CD14-positive monocyte (primary cell): ENCODE results near the gene RAB35. TPM values are rescaled to one million over a fixed set of nuclear protein-coding genes. Genes with fewer than 3 reads are reported as not detected.

Experiments used
- DNase-seq, 3 donors: peaks; one replicate each; pipeline ENCODE4 v3.0.0-alpha.2; 2011 to 2022
- H2AFZ ChIP-seq: 2 replicates; pipeline ENCODE4 v1.6.0; 2012; ENCODE audit warnings: mild to moderate bottlenecking, low read depth, low read length, inconsistent platforms; ENCODE audit not compliant: insufficient read depth, poor library complexity, severe bottlenecking
- H3K27ac ChIP-seq, 2 donors: 1 replicate in 1 of 2; 2 replicates in 1 of 2; pipeline ENCODE4 v1.5.1; 2012 to 2013; ENCODE audit warnings: low read length in 2 of 2, control low read depth in 1 of 2, inconsistent platforms in 1 of 2, low read depth in 1 of 2, mild to moderate bottlenecking in 1 of 2
- H3K27me3 ChIP-seq, 2 donors: one replicate each; pipeline versions ENCODE4 v1.6.0 to v1.6.1; 2011 to 2013; ENCODE audit warnings: low read length in 2 of 2; ENCODE audit not compliant: control insufficient read depth in 2 of 2, insufficient read depth in 2 of 2
- H3K36me3 ChIP-seq, 2 donors: replicated peaks in 1 of 2; 1 replicate in 1 of 2; 2 replicates in 1 of 2; pipeline versions ENCODE4 v1.5.1 to v1.6.1; 2012 to 2013; ENCODE audit warnings: low read length in 2 of 2, control low read depth in 1 of 2, inconsistent platforms in 1 of 2, mild to moderate bottlenecking in 1 of 2; ENCODE audit not compliant: insufficient read depth in 2 of 2, control insufficient read depth in 1 of 2
- H3K4me1 ChIP-seq, 2 donors: 1 replicate in 1 of 2; 2 replicates in 1 of 2; pipeline versions ENCODE4 v1.5.1 to v1.6.1; 2012 to 2013; ENCODE audit warnings: low read length in 2 of 2, control low read depth in 1 of 2, inconsistent platforms in 1 of 2, mild to moderate bottlenecking in 1 of 2, moderate library complexity in 1 of 2; ENCODE audit not compliant: insufficient read depth in 2 of 2, control insufficient read depth in 1 of 2
- H3K4me2 ChIP-seq: replicated peaks from 2 replicates; pipeline ENCODE3; 2012; ENCODE audit warnings: low read length, moderate library complexity, mild to moderate bottlenecking; ENCODE audit not compliant: poor library complexity, severe bottlenecking; ENCODE audit errors: extremely low read depth
- H3K4me3 ChIP-seq, 3 experiments: fragments of 200-600 bp in 1 of 3; sonication (generic) in 1 of 3; replicated peaks in 1 of 3; 1 replicate in 2 of 3; 2 replicates in 1 of 3; pipeline ENCODE4 v1.5.1; 2011 to 2013; ENCODE audit warnings: low read length in 3 of 3, mild to moderate bottlenecking in 3 of 3, control low read depth in 2 of 3, low read depth in 2 of 3, inconsistent platforms in 1 of 3, moderate library complexity in 1 of 3
- H3K79me2 ChIP-seq: 2 replicates; pipeline ENCODE4 v1.6.0; 2012; ENCODE audit warnings: mild to moderate bottlenecking, control low read depth, inconsistent platforms, low read length, moderate library complexity; ENCODE audit not compliant: insufficient read depth
- H3K9ac ChIP-seq: 2 replicates; pipeline ENCODE4 v1.6.0; 2017; ENCODE audit warnings: low read length, mild to moderate bottlenecking; ENCODE audit not compliant: insufficient read depth, poor library complexity, severe bottlenecking
- H3K9me3 ChIP-seq, 2 donors: replicated peaks in 1 of 2; 1 replicate in 1 of 2; 2 replicates in 1 of 2; pipeline versions ENCODE4 v1.5.1 to v1.6.1; 2012 to 2013; ENCODE audit warnings: low read length in 2 of 2, control low read depth in 1 of 2; ENCODE audit not compliant: control insufficient read depth in 1 of 2, insufficient read depth in 1 of 2
- H4K20me1 ChIP-seq: 2 replicates; pipeline ENCODE4 v1.6.0; 2012; ENCODE audit warnings: mild to moderate bottlenecking, low read length, control low read depth, moderate library complexity; ENCODE audit not compliant: insufficient read depth
- H3K27ac Mint-ChIP-seq, 7 donors: one replicate each; pipeline ENCODE4 v1.8.0; 2020; ENCODE audit warnings: mild to moderate bottlenecking in 7 of 7, mixed read lengths in 7 of 7, moderate library complexity in 6 of 7, inconsistent platforms in 2 of 7
- H3K27me3 Mint-ChIP-seq, 3 donors: one replicate each; pipeline ENCODE4 v1.8.0; 2021 to 2022; ENCODE audit warnings: low read depth in 3 of 3, mild to moderate bottlenecking in 3 of 3, mixed read lengths in 3 of 3, moderate library complexity in 3 of 3, inconsistent platforms in 1 of 3
- H3K36me3 Mint-ChIP-seq, 2 donors: one replicate each; pipeline ENCODE4 v1.8.0; 2020; ENCODE audit warnings: mixed read lengths in 2 of 2, inconsistent platforms in 1 of 2, mild to moderate bottlenecking in 1 of 2
- H3K4me1 Mint-ChIP-seq: one replicate; pipeline ENCODE4 v1.8.0; 2020; ENCODE audit warnings: mild to moderate bottlenecking, mixed read lengths
- H3K4me3 Mint-ChIP-seq, 2 donors: one replicate each; pipeline ENCODE4 v1.8.0; 2020; ENCODE audit warnings: mild to moderate bottlenecking in 2 of 2, mixed read lengths in 2 of 2, moderate library complexity in 1 of 2
- H3K9me3 Mint-ChIP-seq, 7 donors: one replicate each; pipeline ENCODE4 v1.8.0; 2020 to 2022; ENCODE audit warnings: mixed read lengths in 7 of 7, mild to moderate bottlenecking in 6 of 7, moderate library complexity in 6 of 7, inconsistent platforms in 2 of 7
- WGBS: methylation state at CpG from one replicate; pipeline ENCODE4 v1.1.5; 2013; ENCODE audit warnings: missing lambda C conversion rate; ENCODE audit not compliant: insufficient coverage; 5-methylcytosine and 5-hydroxymethylcytosine counted together
- intact Hi-C, 2 donors: fragments of 100-400 bp; cut with micrococcal nuclease; formaldehyde crosslinking; loops; one replicate each; pipeline versions ENCODE4 v1.15.0 to v1.15.1; 2023
- polyA plus RNA-seq, 3 donors: library from polyadenylated mRNA; depleted of rRNA in 1 of 3; unstranded in 2 of 3; stranded (reverse) in 1 of 3; fragments of 300-500 nt in 2 of 3; fragments of >200 nt in 1 of 3; fragmentation: Illumina TruSeq in 2 of 3; gene quantifications; 1 replicate in 2 of 3; 2 replicates in 1 of 3; pipeline ENCODE4 v1.2.3, GENCODE V29; 2012 to 2021
- TF ChIP-seq, protein P1 (sequence below): fragments of 200-600 bp; IDR thresholded peaks from one replicate; pipeline ENCODE4 v1.8.0; 2022; ENCODE audit warnings: antibody characterized with exemption, mild to moderate bottlenecking

The RAB35 gene
- polyA plus RNA-seq, 3 donors, result 20.4 to 27.3 (median 21.6) TPM

DNA sequence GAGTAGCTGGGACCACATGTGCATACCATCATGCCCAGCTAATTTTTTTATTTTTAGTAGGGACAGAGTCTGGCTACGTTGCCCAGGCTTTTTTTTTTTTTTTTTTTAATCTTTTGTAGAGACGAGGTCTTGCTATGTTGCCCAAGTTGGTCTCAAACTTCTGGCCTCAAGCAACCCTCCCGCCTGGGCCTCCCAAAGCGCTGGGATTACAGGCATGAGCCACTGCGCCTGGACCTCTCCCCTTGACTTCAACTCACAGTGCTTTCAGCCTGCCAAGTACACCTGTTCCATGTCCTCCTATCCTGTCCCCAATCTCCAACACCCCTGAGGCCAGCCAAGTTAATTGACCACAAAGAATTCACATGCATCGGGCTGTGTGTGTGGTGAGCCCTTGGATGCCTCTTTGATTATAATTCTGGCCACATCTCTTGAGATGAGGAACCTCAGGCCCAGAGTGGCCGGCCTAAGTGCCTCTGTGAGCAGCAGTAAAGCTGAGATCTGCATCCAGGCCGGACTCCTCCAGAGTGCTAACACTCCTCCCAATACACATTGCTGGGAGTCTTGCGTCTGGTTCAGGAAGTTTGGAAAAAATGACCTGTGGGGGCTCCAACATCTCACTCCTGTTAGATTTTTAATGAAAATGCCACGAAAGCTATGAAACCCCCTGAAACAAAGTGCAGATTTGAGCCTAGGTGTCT lies 6.8 kb downstream of the RAB35 start:
- no peak overlapping the region for H3K4me3 Mint-ChIP-seq
- Histone ChIP-seq H3K4me3 (no peak overlapping the region), H3K36me3 (peaks cover 24 to 50% of the 10 kb centered on the region in 2 donors), H2AFZ (no peak overlapping the region), H3K79me2 (peaks cover 88% of the 10 kb centered on the region), H3K27ac (peak overlapping the region in 1 of 2 donors; percentile 71), H3K4me1 (peaks cover 32 to 36% of the 10 kb centered on the region in 2 donors), H4K20me1 (peaks cover 100% of the 10 kb centered on the region), H3K4me2 (no peak overlapping the region), H3K9me3 (no peaks in the 10 kb centered on the region), H3K27me3 (no peaks in the 10 kb centered on the region), H3K9ac (no peak overlapping the region)
- 100% methylated on average over 3 of the region's 10 CpGs for WGBS
- H3K27ac Mint-ChIP-seq, result peak overlapping the region in 6 of 7 donors; percentile 44 to 87 (median 64)
- no peaks in the 10 kb centered on the region for H3K27me3 Mint-ChIP-seq
- peaks cover 45% of the 10 kb centered on the region for H3K4me1 Mint-ChIP-seq
- TF ChIP-seq, protein P1, sequence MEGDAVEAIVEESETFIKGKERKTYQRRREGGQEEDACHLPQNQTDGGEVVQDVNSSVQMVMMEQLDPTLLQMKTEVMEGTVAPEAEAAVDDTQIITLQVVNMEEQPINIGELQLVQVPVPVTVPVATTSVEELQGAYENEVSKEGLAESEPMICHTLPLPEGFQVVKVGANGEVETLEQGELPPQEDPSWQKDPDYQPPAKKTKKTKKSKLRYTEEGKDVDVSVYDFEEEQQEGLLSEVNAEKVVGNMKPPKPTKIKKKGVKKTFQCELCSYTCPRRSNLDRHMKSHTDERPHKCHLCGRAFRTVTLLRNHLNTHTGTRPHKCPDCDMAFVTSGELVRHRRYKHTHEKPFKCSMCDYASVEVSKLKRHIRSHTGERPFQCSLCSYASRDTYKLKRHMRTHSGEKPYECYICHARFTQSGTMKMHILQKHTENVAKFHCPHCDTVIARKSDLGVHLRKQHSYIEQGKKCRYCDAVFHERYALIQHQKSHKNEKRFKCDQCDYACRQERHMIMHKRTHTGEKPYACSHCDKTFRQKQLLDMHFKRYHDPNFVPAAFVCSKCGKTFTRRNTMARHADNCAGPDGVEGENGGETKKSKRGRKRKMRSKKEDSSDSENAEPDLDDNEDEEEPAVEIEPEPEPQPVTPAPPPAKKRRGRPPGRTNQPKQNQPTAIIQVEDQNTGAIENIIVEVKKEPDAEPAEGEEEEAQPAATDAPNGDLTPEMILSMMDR, result no peak
- H3K36me3 Mint-ChIP-seq, result peaks cover 45 to 76% of the 10 kb centered on the region in 2 donors
- intact Hi-C loops, result no loop called here
- H3K9me3 Mint-ChIP-seq, result no peaks in the 10 kb centered on the region
- no peak for DNase-seq

DNA sequence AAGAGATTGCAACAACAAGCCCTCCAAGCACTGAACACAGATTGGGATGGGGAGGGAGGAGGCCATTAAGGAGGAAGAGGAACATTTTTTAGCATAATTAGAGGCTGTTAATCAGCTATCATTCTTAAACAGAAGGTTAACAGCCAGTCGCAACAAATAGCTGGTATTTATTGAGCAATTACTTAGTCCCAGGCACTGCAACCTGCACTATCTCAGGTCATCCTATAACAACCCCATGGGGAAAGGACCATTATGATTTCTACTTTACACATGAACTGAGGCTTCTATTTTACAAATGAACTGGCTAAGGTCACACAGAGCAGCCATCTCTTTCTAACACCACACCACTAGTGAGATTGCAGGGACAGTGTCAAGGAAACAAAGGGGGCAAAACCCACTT lies 10.4 kb downstream of the RAB35 start:
- peaks cover 55 to 75% of the 10 kb centered on the region in 2 donors for H3K36me3 ChIP-seq
- Mint-ChIP-seq H3K36me3 (peaks cover 58 to 78% of the 10 kb centered on the region in 2 donors), H3K4me1 (peaks cover 25% of the 10 kb centered on the region), H3K27ac (peak overlapping the region in 3 of 7 donors; percentile 3 to 73 (median 34)), H3K27me3 (no peaks in the 10 kb centered on the region), H3K9me3 (no peaks in the 10 kb centered on the region), H3K4me3 (no peak overlapping the region)
- peaks cover 90% of the 10 kb centered on the region for H3K79me2 ChIP-seq
- no peak for DNase-seq
- H3K27me3 ChIP-seq, result no peaks in the 10 kb centered on the region
- no peak overlapping the region for H3K9ac ChIP-seq
- peaks cover 100% of the 10 kb centered on the region for H4K20me1 ChIP-seq
- H3K9me3 ChIP-seq, result no peaks in the 10 kb centered on the region
- H2AFZ ChIP-seq, result no peak overlapping the region
- H3K4me2 ChIP-seq, result no peak overlapping the region
- WGBS, result no CpG with 5 or more reads among the region's 1 CpG
- no peak overlapping the region for H3K4me3 ChIP-seq
- H3K27ac ChIP-seq, result no peak overlapping the region
- TF ChIP-seq, protein P1, result no peak
- peaks cover 25 to 36% of the 10 kb centered on the region in 2 donors for H3K4me1 ChIP-seq
- intact Hi-C loops, result no loop called here
